Parathyroid adenoma (tissue), 2 donors: Measurements from ENCODE around the gene FAM168A.

ENCODE experiments used
- H2AFZ ChIP-seq: fragments of 300-600 bp; sonication (generic); one replicate; pipeline ENCODE4 v1.7.0; 2017; ENCODE audit warnings: antibody characterized with exemption, mild to moderate bottlenecking
- H3K27ac ChIP-seq: fragments of 300-600 bp; sonication (generic); one replicate; pipeline ENCODE4 v1.7.0; 2017
- H3K27me3 ChIP-seq: fragments of 300-600 bp; sonication (generic); one replicate; pipeline ENCODE4 v1.7.0; 2017; ENCODE audit warnings: low read length; ENCODE audit not compliant: control insufficient read depth, insufficient read depth
- H3K36me3 ChIP-seq: fragments of 300-600 bp; sonication (generic); one replicate; pipeline ENCODE4 v1.7.0; 2017; ENCODE audit warnings: low read length; ENCODE audit not compliant: control insufficient read depth, insufficient read depth
- H3K4me1 ChIP-seq: fragments of 300-600 bp; sonication (generic); one replicate; pipeline ENCODE4 v1.7.0; 2017; ENCODE audit warnings: control low read depth
- H3K4me2 ChIP-seq: fragments of 300-600 bp; sonication (generic); one replicate; pipeline ENCODE4 v1.7.0; 2017; ENCODE audit warnings: low read length
- H3K4me3 ChIP-seq: fragments of 300-600 bp; sonication (generic); one replicate; pipeline ENCODE4 v1.7.0; 2017; ENCODE audit warnings: low read depth, low read length
- H3K79me2 ChIP-seq: fragments of 300-600 bp; sonication (generic); one replicate; pipeline ENCODE4 v1.7.0; 2017; ENCODE audit warnings: control low read depth
- H3K9ac ChIP-seq: fragments of 300-600 bp; sonication (generic); one replicate; pipeline ENCODE4 v1.7.0; 2017; ENCODE audit warnings: mild to moderate bottlenecking
- H3K9me3 ChIP-seq: fragments of 300-600 bp; sonication (generic); one replicate; pipeline ENCODE4 v1.7.0; 2017; ENCODE audit warnings: low read length; ENCODE audit not compliant: control insufficient read depth
- CTCF ChIP-seq: fragments of 300-600 bp; sonication (generic); IDR thresholded peaks from one replicate; pipeline ENCODE4 v1.7.0; 2017; ENCODE audit warnings: antibody characterized with exemption, mild to moderate bottlenecking
- donor health status: primary hyperparathyroidism.

Gene FAM168A

GRCh38 chr11:73554671-73555320, 43.1 kb downstream of the FAM168A start:
- TF ChIP-seq CTCF: no peak
- Histone ChIP-seq H3K4me1 (no peaks in the 10 kb centered on the region), H3K4me2 (no peak overlapping the region), H3K36me3 (no peaks in the 10 kb centered on the region), H3K9me3 (no peaks in the 10 kb centered on the region), H3K27ac (no peak overlapping the region), H3K79me2 (peaks cover 4% of the 10 kb centered on the region), H3K9ac (no peak overlapping the region), H3K27me3 (no peaks in the 10 kb centered on the region), H3K4me3 (no peak overlapping the region), H2AFZ (no peak overlapping the region)

GRCh38 chr11:73553266-73553665, 44.6 kb downstream of the FAM168A start:
- H3K4me1 ChIP-seq: no peaks in the 10 kb centered on the region
- H3K9me3 ChIP-seq: no peaks in the 10 kb centered on the region
- H3K36me3 ChIP-seq: no peaks in the 10 kb centered on the region
- no peaks in the 10 kb centered on the region for H3K27me3 ChIP-seq
- H3K4me3 ChIP-seq: no peak overlapping the region
- no peak overlapping the region for H3K9ac ChIP-seq
- TF ChIP-seq CTCF: no peak
- no peak overlapping the region for H3K27ac ChIP-seq
- H2AFZ ChIP-seq: no peak overlapping the region
- H3K79me2 ChIP-seq: peaks cover 4% of the 10 kb centered on the region
- H3K4me2 ChIP-seq: no peak overlapping the region

- no peak overlapping the region for H3K27ac ChIP-seq
- TF ChIP-seq CTCF: no peak
These were observed 46.2 kb downstream of the FAM168A start for GRCh38 chr11:73551677-73552076.

GRCh38 chr11:73549376-73549775, 48.5 kb downstream of the FAM168A start:
- Histone ChIP-seq H3K9ac (no peak overlapping the region), H3K9me3 (no peaks in the 10 kb centered on the region), H3K27me3 (no peaks in the 10 kb centered on the region), H3K79me2 (no peaks in the 10 kb centered on the region), H3K4me1 (no peaks in the 10 kb centered on the region), H3K36me3 (no peaks in the 10 kb centered on the region), H3K27ac (no peak overlapping the region), H2AFZ (no peak overlapping the region), H3K4me2 (no peak overlapping the region), H3K4me3 (no peak overlapping the region)
- TF ChIP-seq CTCF: no peak

More at GRCh38 chr11:73551677-73552076, 46.2 kb downstream of the FAM168A start:
- Histone ChIP-seq H3K9me3 (no peaks in the 10 kb centered on the region), H2AFZ (no peak overlapping the region), H3K4me3 (no peak overlapping the region), H3K4me1 (no peaks in the 10 kb centered on the region), H3K27me3 (no peaks in the 10 kb centered on the region), H3K9ac (no peak overlapping the region), H3K79me2 (peaks cover 4% of the 10 kb centered on the region), H3K36me3 (no peaks in the 10 kb centered on the region), H3K4me2 (no peak overlapping the region)
